GM19193 (cell line): ENCODE measurements around the gene OGT.

Source experiments
- POLR2A ChIP-seq: IDR thresholded peaks from 4 replicates; pipeline ENCODE4 v1.6.1; 2011; ENCODE audit not compliant: insufficient read depth, insufficient read length; ENCODE audit errors: extremely low read depth

OGT gene

GRCh38 chrX:71563921-71564320, 31.0 kb downstream of the OGT start:
- no peak for TF ChIP-seq POLR2A

DNA sequence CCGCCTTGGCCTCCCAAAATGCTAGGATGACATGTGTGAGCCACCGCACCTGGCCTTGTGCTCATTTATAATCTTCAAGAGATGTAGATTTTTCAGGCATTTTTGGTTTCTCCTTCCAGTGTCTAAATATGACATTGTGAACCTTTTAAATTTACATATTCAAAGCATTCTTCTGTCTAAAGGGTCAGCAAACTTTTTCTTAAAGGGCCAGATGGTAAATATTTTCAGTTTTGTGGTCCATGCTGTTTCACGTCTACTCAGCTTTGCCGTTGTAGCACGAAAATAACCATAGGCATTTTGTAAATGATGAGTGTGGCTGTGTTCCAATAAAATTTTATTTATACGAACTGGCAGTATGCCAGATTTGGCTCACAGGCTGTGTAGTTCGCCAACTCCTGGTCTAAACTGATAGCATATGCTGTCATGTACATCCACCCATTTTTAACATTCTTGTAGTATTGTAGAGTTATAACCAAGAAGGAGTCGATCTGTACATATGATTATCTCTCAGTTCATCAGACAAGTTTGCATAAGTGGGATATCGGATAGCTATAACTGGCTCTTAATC, 32.7 kb downstream of the OGT start:
- no peak for TF ChIP-seq POLR2A

- no peak for TF ChIP-seq POLR2A
Measured at GRCh38 chrX:71573590-71573989, 40.7 kb downstream of the OGT start.

DNA sequence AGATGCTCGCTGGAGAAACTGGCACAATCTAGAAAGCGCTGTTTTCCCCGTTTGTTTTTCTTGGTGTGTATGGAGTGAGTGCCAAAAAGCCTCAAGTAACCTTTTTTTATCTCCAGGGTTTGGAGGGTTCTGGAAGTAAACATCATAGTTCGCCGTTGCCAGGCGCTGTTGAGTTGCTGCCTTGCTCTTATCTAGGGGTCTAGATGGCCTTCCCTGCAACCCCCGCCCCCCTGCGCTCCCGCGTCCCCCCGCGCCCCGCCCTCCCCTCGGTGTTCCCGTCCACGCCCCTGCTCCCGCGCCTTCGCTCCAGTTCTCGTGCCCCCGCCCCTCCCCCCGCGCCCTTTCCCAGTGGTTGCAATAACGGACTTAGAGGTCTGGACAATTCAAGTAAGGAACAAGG, 44.8 kb downstream of the OGT start:
- no peak for TF ChIP-seq POLR2A

DNA sequence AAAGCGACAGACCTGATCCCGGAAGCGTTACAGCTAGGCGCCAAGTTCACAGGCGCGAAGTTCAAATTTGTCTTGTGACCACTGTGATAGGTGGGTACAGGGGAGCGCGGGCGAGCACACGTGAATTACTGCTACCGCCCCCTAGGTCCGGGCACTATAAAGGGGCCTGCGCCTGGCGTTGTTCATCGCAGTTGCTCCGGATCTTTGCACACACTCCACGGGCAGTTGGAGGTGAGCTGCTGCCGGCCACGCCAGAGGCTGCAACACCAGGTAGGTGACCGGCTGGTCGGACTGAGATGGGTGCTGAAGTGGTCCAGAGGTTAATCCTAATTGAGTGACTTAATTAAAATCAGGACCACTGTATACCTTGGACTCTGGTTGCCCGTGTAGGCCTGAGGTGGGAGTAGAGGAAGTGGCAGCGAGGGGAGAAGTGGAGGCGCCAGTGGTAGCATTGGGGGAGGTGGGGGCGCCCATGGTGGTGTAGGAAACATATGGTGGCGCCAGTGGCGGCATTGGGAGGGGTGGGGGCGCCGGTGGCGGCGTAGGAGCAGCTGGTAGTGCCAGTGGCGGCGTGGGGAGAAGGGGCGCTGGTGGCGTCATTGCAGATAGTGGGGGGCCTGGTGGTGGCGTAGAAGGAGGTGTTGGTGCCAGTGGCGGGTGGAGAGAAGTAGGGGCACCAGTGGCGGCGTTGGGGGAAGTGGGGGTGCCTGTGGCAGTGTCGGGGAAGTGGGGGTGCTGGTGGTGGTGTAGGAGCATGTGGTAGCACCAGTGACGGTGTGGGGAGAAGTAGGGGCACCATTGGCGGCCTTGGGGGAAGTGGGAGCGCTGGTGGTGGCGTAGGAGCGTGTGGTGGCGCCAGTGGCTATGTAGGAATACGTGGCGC, 45.6 kb downstream of the OGT start, which contains the start of gene GCNA:
Gene GCNA (plus strand): TSS at position 185 of the 883 bp plus-strand sequence. CDS start 2,385 bp downstream, outside the sequence.
- TF ChIP-seq POLR2A, result no peak

DNA sequence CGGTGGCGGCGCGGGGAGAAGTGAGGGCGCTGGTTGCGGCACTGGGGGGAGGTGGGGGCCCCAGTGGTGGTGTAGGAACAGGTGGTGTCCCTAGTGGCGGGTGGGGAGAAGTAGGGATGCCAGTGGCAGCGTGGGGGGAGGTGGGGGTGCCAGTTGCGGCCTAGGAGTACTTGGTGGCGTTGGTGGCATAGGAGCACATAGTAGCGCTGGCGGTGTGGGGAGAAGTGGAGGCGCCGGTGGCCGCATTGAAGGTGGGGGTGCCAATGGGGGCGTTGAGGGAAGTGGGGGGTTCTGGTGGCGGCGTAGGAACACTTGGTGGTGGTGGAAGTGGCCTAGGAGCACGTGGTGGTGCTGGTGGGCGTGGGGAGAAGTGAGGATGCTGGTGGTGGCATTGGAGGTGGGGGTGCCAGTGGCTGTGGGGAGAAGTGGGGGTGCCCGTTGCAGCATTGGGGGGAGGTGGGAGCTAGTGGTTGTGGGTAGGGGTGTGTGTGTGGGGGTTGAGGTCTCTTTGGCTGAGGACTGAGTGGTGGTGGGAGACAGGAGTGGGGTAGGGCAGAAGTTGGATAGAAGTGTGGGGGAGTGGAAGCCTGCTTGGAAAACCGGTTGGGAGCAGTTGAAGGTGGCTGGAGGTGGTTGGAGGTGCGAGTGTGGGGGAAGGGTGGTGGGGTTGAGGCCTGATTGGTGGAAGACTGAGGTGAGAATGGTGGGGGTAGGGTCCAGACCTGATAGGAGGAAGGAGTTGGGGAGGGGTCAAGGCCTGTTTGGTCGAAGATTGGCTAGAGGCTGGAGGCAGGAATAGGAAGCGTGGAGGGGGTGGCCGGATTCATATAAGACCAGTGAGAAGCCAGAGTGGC, 46.5 kb downstream of the OGT start:
- no peak for TF ChIP-seq POLR2A

GRCh38 chrX:71579990-71580380, 47.1 kb downstream of the OGT start:
- TF ChIP-seq POLR2A, result no peak

DNA sequence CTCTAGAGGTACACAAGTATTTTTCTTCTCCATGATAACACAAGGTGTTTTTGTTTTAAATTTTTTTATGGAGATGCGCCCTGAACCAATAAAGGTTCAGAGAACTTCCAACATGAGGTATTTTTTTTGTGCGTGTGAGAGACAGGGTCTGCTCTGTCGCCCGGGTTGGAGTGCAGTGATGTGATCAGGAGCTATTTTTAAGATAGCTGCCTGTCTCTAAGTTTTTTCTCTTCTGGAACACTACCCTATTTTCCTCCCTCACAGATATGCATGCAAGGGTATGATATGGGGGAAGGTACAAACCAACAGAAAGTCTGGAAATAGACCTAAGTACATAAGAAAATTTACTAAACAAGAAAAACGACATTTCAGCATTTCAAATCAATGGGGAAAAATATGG, 48.3 kb downstream of the OGT start:
- TF ChIP-seq POLR2A, result no peak

DNA sequence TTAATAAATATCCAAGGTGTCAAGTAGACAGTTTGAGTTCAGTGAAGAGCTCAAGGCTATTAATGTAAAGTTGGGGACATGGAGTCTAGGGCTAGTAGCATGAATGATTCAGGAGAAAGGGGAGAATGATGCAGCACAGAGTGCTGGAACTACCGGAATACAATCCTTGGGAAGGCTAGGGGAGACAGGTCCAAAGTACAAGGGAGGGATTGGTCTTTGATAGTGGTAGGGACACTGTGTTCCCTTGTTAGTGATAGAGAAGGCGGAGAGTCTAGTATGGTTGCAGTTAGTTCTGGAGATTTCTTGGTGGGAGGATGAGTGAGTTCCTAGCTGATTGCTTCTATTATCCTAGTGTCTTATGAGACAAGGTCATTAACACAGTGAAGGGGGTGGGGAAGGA, 54.0 kb downstream of the OGT start:
- TF ChIP-seq POLR2A, result no peak

GRCh38 chrX:71599965-71600364, 67.1 kb downstream of the OGT start:
- TF ChIP-seq POLR2A, result no peak

- no peak for TF ChIP-seq POLR2A
Measured at GRCh38 chrX:71603618-71604017, 70.7 kb downstream of the OGT start.

DNA sequence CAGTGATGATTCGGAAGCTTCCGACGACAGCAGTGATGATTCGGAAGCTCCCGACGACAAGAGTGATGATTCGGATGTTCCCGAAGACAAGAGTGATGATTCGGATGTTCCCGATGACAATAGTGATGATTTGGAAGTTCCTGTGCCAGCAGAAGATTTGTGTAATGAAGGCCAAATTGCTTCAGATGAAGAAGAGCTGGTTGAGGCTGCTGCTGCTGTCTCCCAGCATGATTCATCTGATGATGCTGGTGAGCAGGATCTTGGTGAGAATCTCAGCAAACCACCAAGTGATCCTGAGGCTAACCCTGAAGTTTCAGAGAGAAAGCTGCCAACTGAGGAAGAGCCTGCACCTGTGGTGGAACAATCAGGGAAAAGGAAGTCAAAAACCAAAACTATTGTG, 71.2 kb downstream of the OGT start:
- no peak for TF ChIP-seq POLR2A

- no peak for TF ChIP-seq POLR2A
Measured at GRCh38 chrX:71604796-71605568, 72.1 kb downstream of the OGT start.

- TF ChIP-seq POLR2A, result no peak
Measured at GRCh38 chrX:71606536-71607216, 73.8 kb downstream of the OGT start.
